Gastroesophageal sphincter (tissue), 3 donors: ENCODE measurements around the gene SCN2B.

Experiments used
- EP300 ChIP-seq: sonication (generic); formaldehyde crosslinking; IDR thresholded peaks from one replicate; pipeline ENCODE4 v1.6.1; 2017; ENCODE audit warnings: antibody characterized with exemption, mild to moderate bottlenecking
- POLR2A ChIP-seq, 2 donors: fragments of 450-650 bp; IDR thresholded peaks; one replicate each; pipeline ENCODE4 v1.6.1; 2017; ENCODE audit warnings: antibody characterized with exemption in 2 of 2, mild to moderate bottlenecking in 2 of 2, moderate library complexity in 1 of 2
- POLR2AphosphoS5 ChIP-seq: sonication (generic); formaldehyde crosslinking; IDR thresholded peaks from one replicate; pipeline ENCODE4 v1.6.1; 2017; ENCODE audit warnings: antibody characterized with exemption
- TF ChIP-seq, protein P1 (sequence below), 4 experiments: fragments of 200-600 bp in 2 of 4; fragments of 450-650 bp in 2 of 4; sonication (generic) in 1 of 4; IDR thresholded peaks; one replicate each; pipeline ENCODE4 v1.5.1; 2017 to 2019; ENCODE audit warnings: antibody characterized with exemption in 4 of 4, mild to moderate bottlenecking in 2 of 4, moderate library complexity in 2 of 4

DNA sequence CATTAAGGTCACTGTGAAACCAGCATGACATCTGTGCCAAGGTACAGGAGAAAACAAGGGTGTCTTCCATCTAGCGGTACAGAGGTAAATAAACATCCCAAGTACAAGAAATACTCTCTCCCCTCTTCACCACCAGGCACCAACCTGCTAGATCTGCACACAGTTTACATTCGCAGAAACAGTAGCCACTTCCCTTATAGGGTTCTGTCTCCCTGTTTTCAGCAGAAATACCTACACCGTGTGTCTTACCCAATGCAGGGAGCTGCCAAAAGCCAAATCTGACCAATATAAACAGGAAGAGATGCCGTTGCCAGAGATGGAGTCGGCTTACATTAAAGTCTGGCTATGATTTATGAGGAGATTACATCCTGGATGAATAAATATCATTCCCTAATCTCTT is 25.0 kb downstream of the SCN2B start:
- TF ChIP-seq, protein P1, sequence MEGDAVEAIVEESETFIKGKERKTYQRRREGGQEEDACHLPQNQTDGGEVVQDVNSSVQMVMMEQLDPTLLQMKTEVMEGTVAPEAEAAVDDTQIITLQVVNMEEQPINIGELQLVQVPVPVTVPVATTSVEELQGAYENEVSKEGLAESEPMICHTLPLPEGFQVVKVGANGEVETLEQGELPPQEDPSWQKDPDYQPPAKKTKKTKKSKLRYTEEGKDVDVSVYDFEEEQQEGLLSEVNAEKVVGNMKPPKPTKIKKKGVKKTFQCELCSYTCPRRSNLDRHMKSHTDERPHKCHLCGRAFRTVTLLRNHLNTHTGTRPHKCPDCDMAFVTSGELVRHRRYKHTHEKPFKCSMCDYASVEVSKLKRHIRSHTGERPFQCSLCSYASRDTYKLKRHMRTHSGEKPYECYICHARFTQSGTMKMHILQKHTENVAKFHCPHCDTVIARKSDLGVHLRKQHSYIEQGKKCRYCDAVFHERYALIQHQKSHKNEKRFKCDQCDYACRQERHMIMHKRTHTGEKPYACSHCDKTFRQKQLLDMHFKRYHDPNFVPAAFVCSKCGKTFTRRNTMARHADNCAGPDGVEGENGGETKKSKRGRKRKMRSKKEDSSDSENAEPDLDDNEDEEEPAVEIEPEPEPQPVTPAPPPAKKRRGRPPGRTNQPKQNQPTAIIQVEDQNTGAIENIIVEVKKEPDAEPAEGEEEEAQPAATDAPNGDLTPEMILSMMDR (IDR thresholded peaks at IDR 0.05): peak in 1 of 4 experiments; percentile 5
- TF ChIP-seq EP300: no peak
- no peak for TF ChIP-seq POLR2A (IDR thresholded peaks at IDR 0.05)
- TF ChIP-seq POLR2AphosphoS5: no peak
